A172 (cell line): ENCODE data around the gene GCM1. TPM values are rescaled to one million over a fixed set of nuclear protein-coding genes. Genes with fewer than 3 reads are reported as not detected.

Experiments
- DNase-seq: peaks from one replicate; pipeline ENCODE4 v3.0.0-alpha.2; 2015; ENCODE audit warnings: low spot score
- total RNA-seq: library from RNA; depleted of rRNA; stranded (reverse); fragments of >200 nt; shearing (Covaris generic); gene quantifications from 2 replicates; pipeline ENCODE4 v1.2.3, GENCODE V29; 2014; rRNA removed

The GCM1 gene
- total RNA-seq, 1 experiment from 2014 or later = not detected

DNA sequence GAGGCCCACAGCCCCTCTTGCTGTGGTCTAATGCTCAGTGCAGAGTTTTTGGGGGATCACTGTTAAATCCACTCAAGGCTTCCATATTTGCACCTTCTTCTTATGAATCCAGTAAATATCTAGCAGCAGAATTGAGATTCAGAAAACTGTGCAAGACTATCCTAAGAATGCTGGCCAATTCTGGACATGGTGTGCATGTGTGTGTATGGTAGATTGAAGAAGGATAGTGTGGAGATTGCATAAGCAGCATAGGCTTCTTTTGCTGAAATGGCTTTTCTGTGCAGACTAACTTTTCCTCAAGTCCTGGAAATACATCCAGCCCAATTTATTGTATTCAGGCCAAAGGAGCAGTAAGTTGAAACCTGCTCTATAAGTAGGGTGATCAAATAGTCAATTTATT, 43.7 kb downstream of the GCM1 start:
- no peak for DNase-seq

DNA sequence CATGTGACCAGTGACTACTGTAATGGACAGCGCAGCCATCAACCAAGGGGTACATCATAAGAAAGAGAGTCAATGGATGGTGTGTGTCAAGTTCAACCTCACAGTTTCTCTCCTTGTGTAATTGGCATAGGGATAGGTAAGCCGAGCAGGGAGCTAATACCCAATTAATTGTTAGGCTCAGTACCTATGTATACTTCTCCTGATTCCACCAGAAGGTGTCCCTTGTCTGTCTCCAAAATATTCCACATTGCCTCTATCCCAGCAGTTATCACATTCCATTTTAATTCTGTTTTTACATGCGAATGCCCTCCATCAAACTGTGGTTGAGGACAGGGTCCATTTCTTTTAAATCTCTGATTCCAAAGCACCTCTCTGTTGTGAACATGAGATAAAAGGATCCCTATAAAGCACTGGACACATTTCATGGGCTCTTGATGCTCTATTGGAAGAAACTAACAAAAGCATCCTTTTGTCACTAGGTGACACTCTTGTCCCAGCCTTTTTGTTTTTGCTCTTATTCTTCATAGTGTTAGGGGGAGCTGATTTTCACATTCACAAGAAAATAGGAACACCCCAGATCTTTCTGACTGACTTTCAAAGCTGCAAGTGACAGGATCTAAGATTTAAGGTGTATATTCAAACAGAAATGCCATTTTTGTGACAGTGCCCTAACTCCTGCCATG, 44.5 kb downstream of the GCM1 start:
- DNase-seq = peak; percentile 38

DNA sequence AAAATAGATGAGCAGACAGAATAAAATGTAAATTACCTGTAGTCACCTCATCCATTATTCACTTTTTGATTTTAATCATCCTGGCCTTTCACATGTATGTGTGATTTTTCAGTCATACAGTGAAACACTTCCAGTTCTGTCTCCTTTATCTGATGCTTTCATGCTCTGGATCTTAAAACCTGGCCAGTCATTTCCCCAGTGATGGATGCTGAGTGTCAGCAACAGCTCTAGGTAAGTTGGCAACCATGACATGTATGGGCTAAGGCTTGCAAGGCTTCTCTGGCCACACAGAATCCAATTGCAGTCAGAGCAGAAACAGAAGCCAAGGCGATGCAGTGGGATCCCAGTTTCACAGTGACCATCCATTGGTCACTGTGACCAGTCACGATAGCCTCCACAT, 47.6 kb downstream of the GCM1 start:
- DNase-seq = no peak

DNA sequence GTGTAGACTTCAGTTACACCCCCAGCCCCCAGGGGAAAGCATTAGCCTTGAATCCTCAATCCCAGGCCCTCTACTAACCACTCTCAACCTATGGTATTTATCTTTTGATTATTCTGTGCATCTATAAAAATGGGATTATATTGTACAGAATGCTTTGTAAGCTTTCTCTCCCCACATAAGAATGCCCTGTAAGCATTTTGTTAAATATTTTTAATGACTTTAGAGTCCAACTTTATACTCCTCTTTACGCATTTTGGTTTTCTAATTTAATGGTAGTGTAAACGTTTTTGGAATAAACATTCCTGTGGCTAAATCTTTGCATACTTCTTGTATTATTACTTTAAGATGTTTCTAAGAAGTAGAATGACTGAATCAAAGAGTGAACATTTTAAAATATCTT, 48.1 kb downstream of the GCM1 start:
- DNase-seq = no peak

DNA sequence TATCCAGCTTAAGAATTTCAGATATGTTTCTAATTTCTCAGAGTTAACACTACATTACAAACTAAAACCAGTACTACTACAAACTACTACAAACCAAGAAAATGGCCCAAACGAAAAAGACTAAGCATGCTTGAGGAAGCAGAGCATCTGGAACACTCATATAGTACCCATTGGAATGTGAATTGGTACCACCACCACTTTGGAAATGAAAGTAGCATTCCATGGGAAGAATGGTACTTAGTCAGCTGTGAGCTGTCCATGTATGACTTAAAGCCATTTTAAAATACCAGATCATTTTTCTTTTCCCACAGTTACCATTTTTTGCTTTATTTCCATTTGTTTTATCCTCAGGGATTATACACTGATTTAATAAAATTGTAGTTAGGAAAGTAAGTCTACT, 52.9 kb downstream of the GCM1 start:
- no peak for DNase-seq

DNA sequence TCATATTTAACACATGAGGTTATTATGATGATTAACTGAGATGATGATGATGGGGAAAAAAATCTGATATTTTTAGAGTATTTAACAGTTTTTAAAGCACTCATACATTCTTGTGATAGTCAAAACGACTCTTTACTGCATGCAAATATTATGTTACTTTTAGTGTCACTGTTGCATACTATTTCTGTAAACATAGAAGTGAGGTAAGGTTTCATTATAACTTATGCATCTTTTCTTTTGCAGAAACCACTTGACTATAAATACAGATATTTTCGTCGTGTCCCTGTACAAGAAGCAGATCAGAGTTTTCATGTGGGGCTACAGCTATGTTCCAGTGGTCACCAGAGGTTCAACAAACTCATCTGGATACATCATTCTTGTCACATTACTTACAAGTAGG, 53.4 kb downstream of the GCM1 start:
- no peak for DNase-seq

DNA sequence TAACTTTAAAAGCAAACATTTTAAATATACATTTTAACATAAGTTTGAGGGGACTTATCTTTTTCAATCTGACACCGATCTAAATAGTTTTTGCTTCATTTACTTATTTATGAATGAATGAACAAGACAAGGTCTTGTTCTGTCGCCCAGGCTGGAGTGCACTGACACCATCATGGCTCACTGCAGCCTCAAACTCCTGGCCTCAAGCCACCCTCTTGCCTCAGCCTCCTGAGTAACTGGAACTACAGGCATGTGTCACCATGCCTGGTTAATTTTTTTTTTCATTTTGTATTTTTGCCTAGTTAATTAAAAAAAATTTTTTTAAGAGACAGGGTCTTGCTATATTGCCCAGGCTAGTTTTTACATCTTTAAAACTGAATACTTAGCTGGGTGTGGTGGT, 58.1 kb downstream of the GCM1 start:
- DNase-seq = no peak

DNA sequence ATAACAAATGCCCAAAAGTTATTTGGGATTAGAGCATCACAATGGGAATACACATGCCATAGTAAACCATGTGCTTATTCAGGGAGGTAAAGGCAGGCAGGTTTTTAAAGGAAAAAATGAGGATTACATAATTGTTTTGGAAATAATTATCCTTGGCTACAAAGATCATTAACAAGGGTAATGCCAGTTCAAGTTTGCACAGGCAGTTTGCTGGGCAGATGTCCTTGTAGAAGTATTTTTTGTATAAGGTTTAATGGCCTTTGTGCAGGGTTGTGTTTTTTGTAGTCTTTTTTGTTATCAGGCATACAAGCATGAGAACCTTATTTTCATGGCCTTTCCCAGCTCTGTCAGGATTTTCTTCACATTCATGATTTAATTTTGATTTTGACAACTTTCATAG, 58.7 kb downstream of the GCM1 start:
- DNase-seq = no peak

DNA sequence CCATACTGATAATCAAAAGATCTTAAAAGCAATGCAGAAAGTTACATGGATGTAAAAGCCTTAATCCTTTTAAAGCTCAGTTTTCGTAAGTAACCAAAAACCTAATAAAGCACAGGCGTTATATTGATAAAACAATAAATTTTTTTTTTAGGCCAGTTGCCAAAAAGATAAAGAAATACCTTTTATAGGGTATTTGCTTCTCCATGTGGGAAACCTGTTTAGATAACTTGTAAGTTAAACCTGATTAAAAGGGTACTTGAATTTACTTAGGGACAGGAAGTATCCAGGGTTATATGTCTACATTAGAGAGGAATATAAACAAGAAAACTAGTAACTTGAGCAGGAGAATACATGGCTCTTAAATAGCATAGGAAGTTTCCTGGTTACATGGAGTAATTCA, 62.3 kb downstream of the GCM1 start:
- no peak for DNase-seq

DNA sequence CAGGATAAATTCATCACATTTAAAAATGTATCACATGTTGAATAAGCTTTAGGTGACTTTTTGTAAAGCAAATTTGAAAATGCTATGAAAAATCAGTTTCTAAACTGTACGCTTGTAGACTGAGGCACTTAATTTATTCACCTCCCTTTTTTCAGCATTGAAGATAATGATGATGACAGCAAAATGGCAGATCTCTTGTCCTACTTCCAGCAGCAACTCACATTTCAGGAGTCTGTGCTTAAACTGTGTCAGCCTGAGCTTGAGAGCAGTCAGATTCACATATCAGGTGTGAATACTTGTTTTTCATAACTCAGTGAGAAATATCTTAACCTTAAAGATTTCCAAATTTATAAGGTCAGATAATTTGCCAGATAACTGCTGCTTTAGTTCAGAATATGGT, 67.8 kb downstream of the GCM1 start:
- no peak for DNase-seq

Other genes starting within 250 kb of the GCM1 start
- not detected in 2 replicates for gene GSTA3, start 239.1 kb downstream of the GCM1 start, total RNA-seq
- 14.9 and 15.7 TPM in 2 replicates for gene GSTA4, start 153.6 kb downstream of the GCM1 start, total RNA-seq
- gene CILK1, start 87.0 kb downstream of the GCM1 start, total RNA-seq = 6.0 and 8.5 TPM in 2 replicates
- 27.6 and 41.3 TPM in 2 replicates for gene FBXO9, start 83.4 kb downstream of the GCM1 start, total RNA-seq
- 57.3 and 74.4 TPM in 2 replicates for gene ELOVL5, start 200.1 kb upstream of the GCM1 start, total RNA-seq